K562 (cell line): Measurements from ENCODE around the gene CHST15.
"Not testable (repeated sequence)": the region's sequence is repeated elsewhere in the genome, so short reads cannot be mapped to it uniquely, and the experiment has no call there.

Experiments
- HDAC2 ChIP-seq: fragments of 450-650 bp; IDR thresholded peaks from 2 replicates; pipeline ENCODE4 v1.6.1; 2016; ENCODE audit warnings: mild to moderate bottlenecking
- NBN ChIP-seq: fragments of 450-650 bp; IDR thresholded peaks from 2 replicates; pipeline ENCODE4 v1.6.1; 2016; ENCODE audit warnings: low read depth, mild to moderate bottlenecking
- ZFP1 ChIP-seq: fragments of 450-650 bp; formaldehyde crosslinking; IDR thresholded peaks from 2 replicates; pipeline ENCODE4 v1.4.0; 2020; ENCODE audit warnings: mild to moderate bottlenecking, mixed read lengths
- ZFX ChIP-seq: sonication (generic); formaldehyde crosslinking; IDR thresholded peaks from 2 replicates; pipeline ENCODE4 v1.8.0; 2022; ENCODE audit warnings: mild to moderate bottlenecking, missing genetic modification reagents, moderate library complexity
- TF ChIP-seq, protein P1 (sequence below), 3 experiments: IDR thresholded peaks in 2 of 3; conservative IDR thresholded peaks in 1 of 3; 2 replicates each; pipeline ENCODE4 v1.5.1; 2011 to 2012; ENCODE audit warnings: low read length in 3 of 3, mild to moderate bottlenecking in 3 of 3, control low read depth in 2 of 3, improper control_type of control experiment in 1 of 3, inconsistent platforms in 1 of 3, low read depth in 1 of 3, mixed read lengths in 1 of 3, moderate library complexity in 1 of 3; ENCODE audit not compliant: insufficient read depth in 2 of 3

GRCh38 chr10:124100651-124101050 lies 7.3 kb upstream of the CHST15 start:
- TF ChIP-seq, protein P1, sequence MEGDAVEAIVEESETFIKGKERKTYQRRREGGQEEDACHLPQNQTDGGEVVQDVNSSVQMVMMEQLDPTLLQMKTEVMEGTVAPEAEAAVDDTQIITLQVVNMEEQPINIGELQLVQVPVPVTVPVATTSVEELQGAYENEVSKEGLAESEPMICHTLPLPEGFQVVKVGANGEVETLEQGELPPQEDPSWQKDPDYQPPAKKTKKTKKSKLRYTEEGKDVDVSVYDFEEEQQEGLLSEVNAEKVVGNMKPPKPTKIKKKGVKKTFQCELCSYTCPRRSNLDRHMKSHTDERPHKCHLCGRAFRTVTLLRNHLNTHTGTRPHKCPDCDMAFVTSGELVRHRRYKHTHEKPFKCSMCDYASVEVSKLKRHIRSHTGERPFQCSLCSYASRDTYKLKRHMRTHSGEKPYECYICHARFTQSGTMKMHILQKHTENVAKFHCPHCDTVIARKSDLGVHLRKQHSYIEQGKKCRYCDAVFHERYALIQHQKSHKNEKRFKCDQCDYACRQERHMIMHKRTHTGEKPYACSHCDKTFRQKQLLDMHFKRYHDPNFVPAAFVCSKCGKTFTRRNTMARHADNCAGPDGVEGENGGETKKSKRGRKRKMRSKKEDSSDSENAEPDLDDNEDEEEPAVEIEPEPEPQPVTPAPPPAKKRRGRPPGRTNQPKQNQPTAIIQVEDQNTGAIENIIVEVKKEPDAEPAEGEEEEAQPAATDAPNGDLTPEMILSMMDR (IDR thresholded peaks at IDR 0.05 in 2 of 3, conservative IDR thresholded peaks at IDR 0.05 in 1 of 3; ENCODE audit: insufficient read depth in 2 of 3, low read depth in 1 of 3, low read length in 3 of 3): not testable (repeated sequence)
- TF ChIP-seq ZFX (CRISPR knock-in tag); HDAC2; ZFP1 (CRISPR knock-in tag); NBN: not testable (repeated sequence)
